GM12874 (cell line): ENCODE results near the gene KRTCAP3.

ENCODE experiments used
- CTCF ChIP-seq: IDR thresholded peaks from 2 replicates; pipeline ENCODE4 v1.5.1; 2011; ENCODE audit warnings: low read depth, mild to moderate bottlenecking, control low read depth, low read length, moderate library complexity; ENCODE audit not compliant: insufficient read depth

KRTCAP3 gene

GRCh38 chr2:27409321-27410073 is 32.7 kb upstream of the KRTCAP3 start, which contains the start of gene PPM1G:
PPM1G (minus strand) TSS chr2:27409591; CDS start chr2:27409422, 169 bp downstream.
- no peak for TF ChIP-seq CTCF

- TF ChIP-seq CTCF: no peak
Observed at GRCh38 chr2:27412419-27413152, 29.6 kb upstream of the KRTCAP3 start.

GRCh38 chr2:27416151-27416550 is 26.0 kb upstream of the KRTCAP3 start:
- TF ChIP-seq CTCF: no peak

GRCh38 chr2:27420996-27421395 is 21.2 kb upstream of the KRTCAP3 start:
- no peak for TF ChIP-seq CTCF

GRCh38 chr2:27421660-27422250 is 20.4 kb upstream of the KRTCAP3 start:
- TF ChIP-seq CTCF: no peak

GRCh38 chr2:27422958-27423357 is 19.2 kb upstream of the KRTCAP3 start:
- TF ChIP-seq CTCF: no peak

- no peak for TF ChIP-seq CTCF
Observed at GRCh38 chr2:27427863-27428212, 14.3 kb upstream of the KRTCAP3 start.
